Coronary artery (tissue), 2 donors: ENCODE results near the gene NSA2.

ENCODE experiments used
- DNase-seq: peaks from one replicate; pipeline ENCODE4 v3.0.0-alpha.2; 2017; ENCODE audit warnings: low spot score
- H3K27ac ChIP-seq, 2 donors: fragments of 200-600 bp; sonication (generic); one replicate each; pipeline ENCODE4 v1.5.1; 2016 to 2019
- H3K4me3 ChIP-seq: fragments of 200-600 bp; sonication (generic); 2 replicates; pipeline ENCODE4 v1.5.1; 2016; ENCODE audit warnings: mild to moderate bottlenecking, moderate library complexity
- CTCF ChIP-seq: fragments of 200-600 bp; sonication (generic); IDR thresholded peaks from one replicate; pipeline ENCODE4 v1.5.1; 2019; ENCODE audit warnings: antibody characterized with exemption

NSA2 gene

GRCh38 chr5:74801941-74802340 is 34.9 kb downstream of the NSA2 start:
- DNase-seq, result no peak
- no peak for TF ChIP-seq CTCF
- no peak overlapping the region for H3K27ac ChIP-seq
- H3K4me3 ChIP-seq, result no peak overlapping the region

- Histone ChIP-seq H3K27ac (no peak overlapping the region), H3K4me3 (no peak overlapping the region)
- DNase-seq, result no peak
- TF ChIP-seq CTCF, result no peak
Measured at GRCh38 chr5:74810915-74811314, 43.9 kb downstream of the NSA2 start.

- no peak overlapping the region for H3K4me3 ChIP-seq
- no peak for DNase-seq
- H3K27ac ChIP-seq, result no peak overlapping the region
- TF ChIP-seq CTCF, result no peak
Measured at GRCh38 chr5:74816875-74817274, 49.8 kb downstream of the NSA2 start.

- Histone ChIP-seq H3K4me3 (no peak overlapping the region), H3K27ac (no peak overlapping the region)
- no peak for TF ChIP-seq CTCF
- DNase-seq, result no peak
Measured at GRCh38 chr5:74822288-74822687, 55.2 kb downstream of the NSA2 start.

GRCh38 chr5:74829413-74829812 is 62.4 kb downstream of the NSA2 start:
- H3K4me3 ChIP-seq, result no peak overlapping the region
- no peak for DNase-seq
- no peak overlapping the region for H3K27ac ChIP-seq
- no peak for TF ChIP-seq CTCF
